Keratinocyte (primary cell): Measurements from ENCODE around the gene CLEC16A.

Experiments used
- EZH2 ChIP-seq: IDR thresholded peaks from one replicate; pipeline ENCODE4 v1.6.1; 2012; ENCODE audit warnings: inconsistent platforms, mild to moderate bottlenecking, low read length, moderate library complexity
- TF ChIP-seq, protein P1 (sequence below), 3 experiments: IDR thresholded peaks in 1 of 3; conservative IDR thresholded peaks in 1 of 3; optimal IDR thresholded peaks in 1 of 3; 2 replicates in 2 of 3; 3 replicates in 1 of 3; pipeline versions ENCODE3 to v1.5.1; 2011; ENCODE audit warnings: low read length in 3 of 3, mild to moderate bottlenecking in 3 of 3, moderate library complexity in 2 of 3, control low read depth in 1 of 3, inconsistent platforms in 1 of 3; ENCODE audit not compliant: insufficient read depth in 2 of 3; ENCODE audit errors: extremely low read depth in 1 of 3

GRCh38 chr16:11001611-11002010, 57.2 kb downstream of the CLEC16A start:
- TF ChIP-seq, protein P1, sequence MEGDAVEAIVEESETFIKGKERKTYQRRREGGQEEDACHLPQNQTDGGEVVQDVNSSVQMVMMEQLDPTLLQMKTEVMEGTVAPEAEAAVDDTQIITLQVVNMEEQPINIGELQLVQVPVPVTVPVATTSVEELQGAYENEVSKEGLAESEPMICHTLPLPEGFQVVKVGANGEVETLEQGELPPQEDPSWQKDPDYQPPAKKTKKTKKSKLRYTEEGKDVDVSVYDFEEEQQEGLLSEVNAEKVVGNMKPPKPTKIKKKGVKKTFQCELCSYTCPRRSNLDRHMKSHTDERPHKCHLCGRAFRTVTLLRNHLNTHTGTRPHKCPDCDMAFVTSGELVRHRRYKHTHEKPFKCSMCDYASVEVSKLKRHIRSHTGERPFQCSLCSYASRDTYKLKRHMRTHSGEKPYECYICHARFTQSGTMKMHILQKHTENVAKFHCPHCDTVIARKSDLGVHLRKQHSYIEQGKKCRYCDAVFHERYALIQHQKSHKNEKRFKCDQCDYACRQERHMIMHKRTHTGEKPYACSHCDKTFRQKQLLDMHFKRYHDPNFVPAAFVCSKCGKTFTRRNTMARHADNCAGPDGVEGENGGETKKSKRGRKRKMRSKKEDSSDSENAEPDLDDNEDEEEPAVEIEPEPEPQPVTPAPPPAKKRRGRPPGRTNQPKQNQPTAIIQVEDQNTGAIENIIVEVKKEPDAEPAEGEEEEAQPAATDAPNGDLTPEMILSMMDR (optimal IDR thresholded peaks at IDR 0.05 in 1 of 3, IDR thresholded peaks at IDR 0.05 in 1 of 3, conservative IDR thresholded peaks at IDR 0.05 in 1 of 3; ENCODE audit: extremely low read depth in 1 of 3, insufficient read depth in 2 of 3, low read length in 3 of 3) = no peak
- no peak for TF ChIP-seq EZH2
